ENCODE results near the gene SOWAHB. TPM values are rescaled to one million over a fixed set of nuclear protein-coding genes. Genes with fewer than 3 reads are reported as not detected.
"Not testable (repeated sequence)": the region's sequence is repeated elsewhere in the genome, so short reads cannot be mapped to it uniquely, and the experiment has no call there.

The SOWAHB gene
- polyA plus RNA-seq, 1 donor from 2014 or later = not detected

DNA sequence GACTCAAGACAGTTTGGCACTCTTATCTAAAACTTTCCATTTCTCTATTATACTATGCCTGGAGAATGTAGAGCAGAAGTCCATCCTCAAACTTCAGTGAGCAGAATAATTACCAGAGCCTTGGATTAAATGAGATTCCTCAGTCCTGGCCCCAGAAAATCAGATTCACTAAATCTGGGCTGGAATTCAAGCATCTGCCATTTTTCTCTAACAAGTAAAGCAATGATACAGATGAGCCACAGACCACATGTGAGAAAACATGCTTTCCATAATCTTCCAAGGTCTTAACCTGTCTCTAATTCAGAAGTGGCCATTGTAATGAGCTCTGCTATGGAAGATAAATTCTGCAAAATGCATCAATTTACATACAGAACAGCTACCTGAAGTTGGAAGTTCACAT is 25.4 kb downstream of the SOWAHB start:
- H2AFZ ChIP-seq (ENCODE audit: low read depth, low read length) = no peak overlapping the region
- H4K20me1 ChIP-seq (ENCODE audit: insufficient read depth) = no peaks in the 10 kb centered on the region
- no peaks in the 10 kb centered on the region for H3K79me2 ChIP-seq (replicated peaks; ENCODE audit: insufficient read depth, low read length)
- H3K27me3 ChIP-seq (ENCODE audit: insufficient read depth, low read depth, low read length) = no peaks in the 10 kb centered on the region
- H3K9ac ChIP-seq (ENCODE audit: low read length) = no peak overlapping the region
- no peak for TF ChIP-seq MXI1 (conservative IDR thresholded peaks at IDR 0.05; ENCODE audit: poor library complexity, severe bottlenecking)
- no peak for TF ChIP-seq POLR2AphosphoS5 (IDR thresholded peaks at IDR 0.05)
- TF ChIP-seq TAF1 (IDR thresholded peaks at IDR 0.05; ENCODE audit: low read depth) = no peak
- no peak for TF ChIP-seq EZH2 (IDR thresholded peaks at IDR 0.05; ENCODE audit: borderline replicate concordance, insufficient read depth, low read length, poor library complexity, severe bottlenecking)
- TF ChIP-seq, protein P1, sequence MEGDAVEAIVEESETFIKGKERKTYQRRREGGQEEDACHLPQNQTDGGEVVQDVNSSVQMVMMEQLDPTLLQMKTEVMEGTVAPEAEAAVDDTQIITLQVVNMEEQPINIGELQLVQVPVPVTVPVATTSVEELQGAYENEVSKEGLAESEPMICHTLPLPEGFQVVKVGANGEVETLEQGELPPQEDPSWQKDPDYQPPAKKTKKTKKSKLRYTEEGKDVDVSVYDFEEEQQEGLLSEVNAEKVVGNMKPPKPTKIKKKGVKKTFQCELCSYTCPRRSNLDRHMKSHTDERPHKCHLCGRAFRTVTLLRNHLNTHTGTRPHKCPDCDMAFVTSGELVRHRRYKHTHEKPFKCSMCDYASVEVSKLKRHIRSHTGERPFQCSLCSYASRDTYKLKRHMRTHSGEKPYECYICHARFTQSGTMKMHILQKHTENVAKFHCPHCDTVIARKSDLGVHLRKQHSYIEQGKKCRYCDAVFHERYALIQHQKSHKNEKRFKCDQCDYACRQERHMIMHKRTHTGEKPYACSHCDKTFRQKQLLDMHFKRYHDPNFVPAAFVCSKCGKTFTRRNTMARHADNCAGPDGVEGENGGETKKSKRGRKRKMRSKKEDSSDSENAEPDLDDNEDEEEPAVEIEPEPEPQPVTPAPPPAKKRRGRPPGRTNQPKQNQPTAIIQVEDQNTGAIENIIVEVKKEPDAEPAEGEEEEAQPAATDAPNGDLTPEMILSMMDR (IDR thresholded peaks at IDR 0.05; ENCODE audit: poor library complexity, severe bottlenecking) = no peak
- no peak for TF ChIP-seq EP300 (conservative IDR thresholded peaks at IDR 0.05; ENCODE audit: poor library complexity, severe bottlenecking)
- no peak for TF ChIP-seq RAD21 (conservative IDR thresholded peaks at IDR 0.05)
- no peak for TF ChIP-seq SMC3 (conservative IDR thresholded peaks at IDR 0.05; ENCODE audit: poor library complexity)
- TF ChIP-seq, protein P2, sequence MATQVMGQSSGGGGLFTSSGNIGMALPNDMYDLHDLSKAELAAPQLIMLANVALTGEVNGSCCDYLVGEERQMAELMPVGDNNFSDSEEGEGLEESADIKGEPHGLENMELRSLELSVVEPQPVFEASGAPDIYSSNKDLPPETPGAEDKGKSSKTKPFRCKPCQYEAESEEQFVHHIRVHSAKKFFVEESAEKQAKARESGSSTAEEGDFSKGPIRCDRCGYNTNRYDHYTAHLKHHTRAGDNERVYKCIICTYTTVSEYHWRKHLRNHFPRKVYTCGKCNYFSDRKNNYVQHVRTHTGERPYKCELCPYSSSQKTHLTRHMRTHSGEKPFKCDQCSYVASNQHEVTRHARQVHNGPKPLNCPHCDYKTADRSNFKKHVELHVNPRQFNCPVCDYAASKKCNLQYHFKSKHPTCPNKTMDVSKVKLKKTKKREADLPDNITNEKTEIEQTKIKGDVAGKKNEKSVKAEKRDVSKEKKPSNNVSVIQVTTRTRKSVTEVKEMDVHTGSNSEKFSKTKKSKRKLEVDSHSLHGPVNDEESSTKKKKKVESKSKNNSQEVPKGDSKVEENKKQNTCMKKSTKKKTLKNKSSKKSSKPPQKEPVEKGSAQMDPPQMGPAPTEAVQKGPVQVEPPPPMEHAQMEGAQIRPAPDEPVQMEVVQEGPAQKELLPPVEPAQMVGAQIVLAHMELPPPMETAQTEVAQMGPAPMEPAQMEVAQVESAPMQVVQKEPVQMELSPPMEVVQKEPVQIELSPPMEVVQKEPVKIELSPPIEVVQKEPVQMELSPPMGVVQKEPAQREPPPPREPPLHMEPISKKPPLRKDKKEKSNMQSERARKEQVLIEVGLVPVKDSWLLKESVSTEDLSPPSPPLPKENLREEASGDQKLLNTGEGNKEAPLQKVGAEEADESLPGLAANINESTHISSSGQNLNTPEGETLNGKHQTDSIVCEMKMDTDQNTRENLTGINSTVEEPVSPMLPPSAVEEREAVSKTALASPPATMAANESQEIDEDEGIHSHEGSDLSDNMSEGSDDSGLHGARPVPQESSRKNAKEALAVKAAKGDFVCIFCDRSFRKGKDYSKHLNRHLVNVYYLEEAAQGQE (IDR thresholded peaks at IDR 0.05; ENCODE audit: borderline replicate concordance) = no peak
- no peaks in the 10 kb centered on the region for H3K36me3 ChIP-seq (ENCODE audit: insufficient read depth, low read length)
- H3K27ac ChIP-seq (ENCODE audit: low read length) = no peak overlapping the region
- no peak overlapping the region for H3K4me3 ChIP-seq (ENCODE audit: low read length)
- H3F3A ChIP-seq (ENCODE audit: insufficient read depth, low read length, poor library complexity, severe bottlenecking) = no peaks in the 10 kb centered on the region
- H3K9me2 ChIP-seq (ENCODE audit: insufficient read depth, low read length) = no peaks in the 10 kb centered on the region
- no peaks in the 10 kb centered on the region for H3K9me3 ChIP-seq (ENCODE audit: low read length)
- H3K4me2 ChIP-seq (ENCODE audit: low read length) = no peak overlapping the region

GRCh38 chr4:76868780-76869179 is 29.2 kb downstream of the SOWAHB start:
- not testable (repeated sequence) for H3K4me2 ChIP-seq (ENCODE audit: low read length); H2AFZ ChIP-seq (ENCODE audit: low read depth, low read length); H3K36me3 ChIP-seq (ENCODE audit: insufficient read depth, low read length); H3K9me2 ChIP-seq (ENCODE audit: insufficient read depth, low read length); H4K20me1 ChIP-seq (ENCODE audit: insufficient read depth); H3F3A ChIP-seq (ENCODE audit: insufficient read depth, low read length, poor library complexity, severe bottlenecking); H3K27ac ChIP-seq (ENCODE audit: low read length); H3K9me3 ChIP-seq (ENCODE audit: low read length); H3K27me3 ChIP-seq (ENCODE audit: insufficient read depth, low read depth, low read length); H3K4me3 ChIP-seq (ENCODE audit: low read length); H3K79me2 ChIP-seq (replicated peaks; ENCODE audit: insufficient read depth, low read length); H3K9ac ChIP-seq (ENCODE audit: low read length)
